ENCODE measurements around the gene PCDHGA4. TPM values are rescaled to one million over a fixed set of nuclear protein-coding genes. Genes with fewer than 3 reads are reported as not detected.
"Not testable (repeated sequence)": the region's sequence is repeated elsewhere in the genome, so short reads cannot be mapped to it uniquely, and the experiment has no call there.

Gene PCDHGA4
- total and polyA plus RNA-seq, 2 donors (not counting 1 experiment from before 2014, with no cell fraction given), result 0.13 to 1.1 TPM

GRCh38 chr5:141313711-141314110 is 41.1 kb upstream of the PCDHGA4 start:
- Mint-ChIP-seq H3K9me3 (ENCODE audit: insufficient read depth) (peaks cover 25% of the 10 kb centered on the region), H3K27me3 (no peaks in the 10 kb centered on the region), H3K4me3 (no peak overlapping the region), H3K4me1 (peaks cover 14% of the 10 kb centered on the region), H3K27ac (no peak overlapping the region)
- Histone ChIP-seq H3K79me2 (ENCODE audit: control insufficient read depth, insufficient read depth, low read length) (peaks cover 41% of the 10 kb centered on the region), H4K20me1 (ENCODE audit: control insufficient read depth, insufficient read depth, low read length, poor library complexity, severe bottlenecking) (no peaks in the 10 kb centered on the region), H3K4me2 (replicated peaks; ENCODE audit: low read depth, low read length, poor library complexity, severe bottlenecking) (no peak overlapping the region), H3K27me3 (replicated peaks in 1 of 4; ENCODE audit: control extremely low read depth in 1 of 4, control insufficient read depth in 3 of 4, insufficient read depth in 4 of 4, low read length in 3 of 4) (no peaks in the 10 kb centered on the region), H3K9ac (ENCODE audit: low read length) (no peak overlapping the region), H2AFZ (ENCODE audit: insufficient read depth, low read depth, low read length, poor library complexity, severe bottlenecking) (no peak overlapping the region), H3K36me3 (replicated peaks in 1 of 2; ENCODE audit: control extremely low read depth in 1 of 2, control insufficient read depth in 1 of 2, extremely low read depth in 1 of 2, insufficient read depth in 2 of 2, low read length in 1 of 2) (peaks cover 3 to 12% of the 10 kb centered on the region in 2 experiments), H3K27ac (ENCODE audit: low read length in 2 of 2) (no peak overlapping the region), H3K4me1 (ENCODE audit: control insufficient read depth in 2 of 2, insufficient read depth in 2 of 2, low read length in 2 of 2) (peaks cover 0 to 3% of the 10 kb centered on the region in 2 donors), H3K9me3 (ENCODE audit: control extremely low read depth in 1 of 3, control insufficient read depth in 2 of 3, insufficient read depth in 1 of 3, low read length in 2 of 3) (peaks cover 30 to 78% (median 42%) of the 10 kb centered on the region in 3 donors), H3K4me3 (ENCODE audit: control extremely low read depth in 1 of 5, extremely low read depth in 1 of 5, insufficient read depth in 1 of 5, low read depth in 2 of 5, low read length in 4 of 5) (no peak overlapping the region)
- no peak for DNase-seq
- CTCF ChIA-PET, result no interaction called here
- POLR2A ChIA-PET, result no interaction called here
- TF ChIP-seq EZH2 (IDR thresholded peaks at IDR 0.05; ENCODE audit: borderline replicate concordance, insufficient read depth, low read depth, low read length, poor library complexity, severe bottlenecking), result no peak
- TF ChIP-seq, protein P1, sequence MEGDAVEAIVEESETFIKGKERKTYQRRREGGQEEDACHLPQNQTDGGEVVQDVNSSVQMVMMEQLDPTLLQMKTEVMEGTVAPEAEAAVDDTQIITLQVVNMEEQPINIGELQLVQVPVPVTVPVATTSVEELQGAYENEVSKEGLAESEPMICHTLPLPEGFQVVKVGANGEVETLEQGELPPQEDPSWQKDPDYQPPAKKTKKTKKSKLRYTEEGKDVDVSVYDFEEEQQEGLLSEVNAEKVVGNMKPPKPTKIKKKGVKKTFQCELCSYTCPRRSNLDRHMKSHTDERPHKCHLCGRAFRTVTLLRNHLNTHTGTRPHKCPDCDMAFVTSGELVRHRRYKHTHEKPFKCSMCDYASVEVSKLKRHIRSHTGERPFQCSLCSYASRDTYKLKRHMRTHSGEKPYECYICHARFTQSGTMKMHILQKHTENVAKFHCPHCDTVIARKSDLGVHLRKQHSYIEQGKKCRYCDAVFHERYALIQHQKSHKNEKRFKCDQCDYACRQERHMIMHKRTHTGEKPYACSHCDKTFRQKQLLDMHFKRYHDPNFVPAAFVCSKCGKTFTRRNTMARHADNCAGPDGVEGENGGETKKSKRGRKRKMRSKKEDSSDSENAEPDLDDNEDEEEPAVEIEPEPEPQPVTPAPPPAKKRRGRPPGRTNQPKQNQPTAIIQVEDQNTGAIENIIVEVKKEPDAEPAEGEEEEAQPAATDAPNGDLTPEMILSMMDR (IDR thresholded peaks at IDR 0.05), result no peak
- no peak for ATAC-seq (ENCODE audit: low read depth)
- intact Hi-C loops (cut with micrococcal nuclease), result no loop called here

DNA sequence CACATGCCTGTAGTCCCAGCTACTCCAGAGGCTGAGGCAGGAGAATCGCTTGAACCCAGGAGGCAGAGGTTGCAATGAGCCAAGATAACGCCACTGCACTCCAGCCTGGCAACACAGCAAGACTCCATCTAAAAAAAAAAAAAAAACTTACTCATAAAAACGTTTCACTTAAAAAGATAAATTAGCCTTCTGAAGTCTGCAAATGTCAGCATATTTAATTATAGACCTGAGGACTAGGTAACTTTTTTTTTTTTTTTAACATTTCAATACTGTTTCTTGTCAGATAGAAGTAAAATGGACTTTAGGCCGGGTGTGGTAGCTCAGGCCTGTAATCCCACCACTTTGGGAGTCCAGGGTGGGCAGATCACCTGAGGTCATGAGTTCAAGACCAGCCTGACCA is 37.9 kb upstream of the PCDHGA4 start:
- Mint-ChIP-seq H3K4me1 (peaks cover 35% of the 10 kb centered on the region), H3K9me3 (ENCODE audit: insufficient read depth) (peaks cover 29% of the 10 kb centered on the region)
- H3K4me2 ChIP-seq (replicated peaks; ENCODE audit: low read depth, low read length, poor library complexity, severe bottlenecking); H3K27ac Mint-ChIP-seq; ATAC-seq (ENCODE audit: low read depth); H2AFZ ChIP-seq (ENCODE audit: insufficient read depth, low read depth, low read length, poor library complexity, severe bottlenecking); H3K27me3 ChIP-seq (replicated peaks in 1 of 4; ENCODE audit: control extremely low read depth in 1 of 4, control insufficient read depth in 3 of 4, insufficient read depth in 4 of 4, low read length in 3 of 4); H3K4me3 ChIP-seq (ENCODE audit: control extremely low read depth in 1 of 5, extremely low read depth in 1 of 5, insufficient read depth in 1 of 5, low read depth in 2 of 5, low read length in 4 of 5); H3K4me3 Mint-ChIP-seq; H3K27ac ChIP-seq (ENCODE audit: low read length in 2 of 2); H3K27me3 Mint-ChIP-seq; H3K9ac ChIP-seq (ENCODE audit: low read length); H4K20me1 ChIP-seq (ENCODE audit: control insufficient read depth, insufficient read depth, low read length, poor library complexity, severe bottlenecking); intact Hi-C loops (cut with micrococcal nuclease); POLR2A ChIA-PET; DNase-seq: not testable (repeated sequence)
- H3K9me3 ChIP-seq (ENCODE audit: control extremely low read depth in 1 of 3, control insufficient read depth in 2 of 3, insufficient read depth in 1 of 3, low read length in 2 of 3), result peaks cover 31 to 84% (median 61%) of the 10 kb centered on the region in 3 donors
- peaks cover 12 to 19% of the 10 kb centered on the region in 2 experiments for H3K36me3 ChIP-seq (replicated peaks in 1 of 2; ENCODE audit: control extremely low read depth in 1 of 2, control insufficient read depth in 1 of 2, extremely low read depth in 1 of 2, insufficient read depth in 2 of 2, low read length in 1 of 2)
- 100% methylated on average over 1 of the region's 4 CpGs for WGBS (ENCODE audit: insufficient coverage)
- CTCF ChIA-PET, result interaction anchor here (1.6 to 2.0 kb wide), 2 partner anchors 10 to 247 kb away, joined by 3 to 5 read pairs; no protein-coding TSS in a partner anchor
- H3K79me2 ChIP-seq (ENCODE audit: control insufficient read depth, insufficient read depth, low read length), result peaks cover 49% of the 10 kb centered on the region
- H3K4me1 ChIP-seq (ENCODE audit: control insufficient read depth in 2 of 2, insufficient read depth in 2 of 2, low read length in 2 of 2), result peaks cover 17 to 20% of the 10 kb centered on the region in 2 donors
